NCI-H2107 treated with DMSO at 0.1 percent for 48 hours (cell line): Measurements from ENCODE around the gene NKD2.

Experiments used
- DNase-seq: peaks from one replicate; lab custom pipeline; 2025; ENCODE audit not compliant: unreplicated experiment; lab: John Stamatoyannopoulos, UW

The NKD2 gene

GRCh38 chr5:978693-979092 is 29.9 kb upstream of the NKD2 start:
- DNase-seq = no peak

- DNase-seq = no peak
Observed at GRCh38 chr5:979100-979817, 29.3 kb upstream of the NKD2 start.

- DNase-seq = no peak
Observed at GRCh38 chr5:980001-980588, 28.5 kb upstream of the NKD2 start.

- no peak for DNase-seq
Observed at GRCh38 chr5:980966-981365, 27.6 kb upstream of the NKD2 start.

GRCh38 chr5:981456-981855 is 27.1 kb upstream of the NKD2 start:
- DNase-seq = no peak

- no peak for DNase-seq
Observed at GRCh38 chr5:982377-983237, 26.0 kb upstream of the NKD2 start.

GRCh38 chr5:983238-983524 is 25.4 kb upstream of the NKD2 start:
- no peak for DNase-seq

- no peak for DNase-seq
Observed at GRCh38 chr5:983568-983967, 25.0 kb upstream of the NKD2 start.

GRCh38 chr5:984774-985173 is 23.8 kb upstream of the NKD2 start:
- DNase-seq = no peak

- DNase-seq = no peak
Observed at GRCh38 chr5:987761-988160, 20.8 kb upstream of the NKD2 start.

- DNase-seq = no peak
Observed at GRCh38 chr5:988322-988721, 20.3 kb upstream of the NKD2 start.

- no peak for DNase-seq
Observed at GRCh38 chr5:989961-990530, 18.6 kb upstream of the NKD2 start.

GRCh38 chr5:991472-992267 is 16.9 kb upstream of the NKD2 start:
- DNase-seq = no peak

GRCh38 chr5:994272-994607 is 14.4 kb upstream of the NKD2 start:
- DNase-seq = no peak

GRCh38 chr5:994821-995220 is 13.8 kb upstream of the NKD2 start:
- no peak for DNase-seq

- no peak for DNase-seq
Observed at GRCh38 chr5:995318-995717, 13.3 kb upstream of the NKD2 start.

- no peak for DNase-seq
Observed at GRCh38 chr5:997001-997474, 11.6 kb upstream of the NKD2 start.

GRCh38 chr5:997711-998110 is 10.9 kb upstream of the NKD2 start:
- no peak for DNase-seq

GRCh38 chr5:998246-999031 is 10.2 kb upstream of the NKD2 start:
- DNase-seq = no peak

GRCh38 chr5:999032-999501 is 9.5 kb upstream of the NKD2 start:
- no peak for DNase-seq
